ENCODE measurements around the gene RPTOR. TPM values are rescaled to one million over a fixed set of nuclear protein-coding genes. Genes with fewer than 3 reads are reported as not detected.

RPTOR gene
- total RNA-seq, 2 experiments from 2014 or later, result 45.3 to 49.1 TPM

GRCh38 chr17:80726558-80727408, 182.1 kb downstream of the RPTOR start:
- intact Hi-C loops (cut with micrococcal nuclease), result no loop called here
- H3K4me1 Mint-ChIP-seq (ENCODE audit: low read depth), result peaks cover 34% of the 10 kb centered on the region
- no peaks in the 10 kb centered on the region for H3K27me3 Mint-ChIP-seq

GRCh38 chr17:80727409-80727755, 182.7 kb downstream of the RPTOR start:
- CTCF ChIA-PET, result no interaction called here
- TF ChIP-seq CTCF (IDR thresholded peaks at IDR 0.05), result no peak

More at GRCh38 chr17:80726558-80727408, 182.1 kb downstream of the RPTOR start:
- ChIA-PET CTCF (interaction anchor here (0.6 kb wide), 1 partner anchor 35 kb away, joined by 3 read pairs; no protein-coding TSS in a partner anchor), POLR2A (no interaction called here)
- H3K9me3 Mint-ChIP-seq, result no peaks in the 10 kb centered on the region
- no peak overlapping the region for H3K4me3 Mint-ChIP-seq
- no peak for TF ChIP-seq CTCF (IDR thresholded peaks at IDR 0.05)
- DNase-seq, result no peak
- no peak for ATAC-seq
- peaks cover 16% of the 10 kb centered on the region for H3K36me3 Mint-ChIP-seq (ENCODE audit: low read depth)
- H3K27ac Mint-ChIP-seq, result no peak overlapping the region

GRCh38 chr17:80729016-80729415, 184.4 kb downstream of the RPTOR start:
- TF ChIP-seq CTCF (IDR thresholded peaks at IDR 0.05), result no peak
- no peak for DNase-seq
- no peaks in the 10 kb centered on the region for H3K27me3 Mint-ChIP-seq
- ChIA-PET CTCF (interaction anchor here (1.1 kb wide), 1 partner anchor 153 kb away, joined by 3 read pairs; no protein-coding TSS in a partner anchor), POLR2A (no interaction called here)
- no peak for ATAC-seq
- H3K36me3 Mint-ChIP-seq (ENCODE audit: low read depth), result peaks cover 24% of the 10 kb centered on the region
- H3K27ac Mint-ChIP-seq, result no peak overlapping the region
- no peaks in the 10 kb centered on the region for H3K9me3 Mint-ChIP-seq
- no peak overlapping the region for H3K4me3 Mint-ChIP-seq
- peaks cover 30% of the 10 kb centered on the region for H3K4me1 Mint-ChIP-seq (ENCODE audit: low read depth)
- intact Hi-C loops (cut with micrococcal nuclease), result no loop called here

More at GRCh38 chr17:80727409-80727755, 182.7 kb downstream of the RPTOR start:
- Mint-ChIP-seq H3K4me1 (ENCODE audit: low read depth) (peaks cover 33% of the 10 kb centered on the region), H3K27ac (no peak overlapping the region), H3K4me3 (no peak overlapping the region), H3K27me3 (no peaks in the 10 kb centered on the region), H3K36me3 (ENCODE audit: low read depth) (peaks cover 20% of the 10 kb centered on the region), H3K9me3 (no peaks in the 10 kb centered on the region)
- intact Hi-C loops (cut with micrococcal nuclease), result no loop called here
- ATAC-seq (no peak), DNase-seq (no peak)
- POLR2A ChIA-PET, result no interaction called here

- Mint-ChIP-seq H3K27me3 (no peaks in the 10 kb centered on the region), H3K27ac (peak overlapping the region; percentile 42), H3K4me3 (no peak overlapping the region), H3K9me3 (no peaks in the 10 kb centered on the region), H3K36me3 (ENCODE audit: low read depth) (peaks cover 27% of the 10 kb centered on the region), H3K4me1 (ENCODE audit: low read depth) (peaks cover 32% of the 10 kb centered on the region)
- ChIA-PET CTCF (interaction anchor here (1.1 kb wide), 1 partner anchor 154 kb away, joined by 3 read pairs; no protein-coding TSS in a partner anchor), POLR2A (interaction anchor here (0.7 kb wide), 1 partner anchor 162 kb away, joined by 3 read pairs; no protein-coding TSS in a partner anchor)
- no peak for TF ChIP-seq CTCF (IDR thresholded peaks at IDR 0.05)
- ATAC-seq (no peak), DNase-seq (no peak)
- intact Hi-C loops (cut with micrococcal nuclease), result no loop called here
Observed at GRCh38 chr17:80729761-80730160, 185.1 kb downstream of the RPTOR start.

GRCh38 chr17:80730739-80731138, 186.1 kb downstream of the RPTOR start:
- DNase-seq (no peak), ATAC-seq (peak; percentile 13)
- Mint-ChIP-seq H3K4me3 (peak overlapping the region; percentile 59), H3K27me3 (no peaks in the 10 kb centered on the region), H3K36me3 (ENCODE audit: low read depth) (peaks cover 26% of the 10 kb centered on the region), H3K9me3 (no peaks in the 10 kb centered on the region), H3K27ac (peak overlapping the region; percentile 91), H3K4me1 (ENCODE audit: low read depth) (peaks cover 32% of the 10 kb centered on the region)
- POLR2A ChIA-PET, result no interaction called here
- intact Hi-C loops (cut with micrococcal nuclease), result no loop called here
- TF ChIP-seq CTCF (IDR thresholded peaks at IDR 0.05), result no peak
- CTCF ChIA-PET, result interaction anchor here (0.7 to 1.3 kb wide), 4 partner anchors 55 to 169 kb away, joined by 3 to 4 read pairs (median 4); no protein-coding TSS in a partner anchor

Data from activated CD8-positive, alpha-beta T cell treated with anti-CD3 and anti-CD28 coated beads for 36 hours (primary cell).